D721Med (cell line): ENCODE measurements around the gene ADARB2.

Experiments used
- DNase-seq: peaks from one replicate; pipeline ENCODE4 v3.0.0; 2011; ENCODE audit warnings: low spot score; ENCODE audit not compliant: insufficient read length
- FAIRE-seq: peaks from 2 replicates; lab custom pipeline; 2011; peaks lifted over from hg19 to GRCh38; lab: Jason Lieb, UNC
- TF ChIP-seq, protein P1 (sequence below): IDR thresholded peaks from 2 replicates; pipeline ENCODE4 v1.5.1; 2012; ENCODE audit warnings: mild to moderate bottlenecking, control low read depth; ENCODE audit not compliant: insufficient read depth; ENCODE audit errors: missing control alignments

The ADARB2 gene

DNA sequence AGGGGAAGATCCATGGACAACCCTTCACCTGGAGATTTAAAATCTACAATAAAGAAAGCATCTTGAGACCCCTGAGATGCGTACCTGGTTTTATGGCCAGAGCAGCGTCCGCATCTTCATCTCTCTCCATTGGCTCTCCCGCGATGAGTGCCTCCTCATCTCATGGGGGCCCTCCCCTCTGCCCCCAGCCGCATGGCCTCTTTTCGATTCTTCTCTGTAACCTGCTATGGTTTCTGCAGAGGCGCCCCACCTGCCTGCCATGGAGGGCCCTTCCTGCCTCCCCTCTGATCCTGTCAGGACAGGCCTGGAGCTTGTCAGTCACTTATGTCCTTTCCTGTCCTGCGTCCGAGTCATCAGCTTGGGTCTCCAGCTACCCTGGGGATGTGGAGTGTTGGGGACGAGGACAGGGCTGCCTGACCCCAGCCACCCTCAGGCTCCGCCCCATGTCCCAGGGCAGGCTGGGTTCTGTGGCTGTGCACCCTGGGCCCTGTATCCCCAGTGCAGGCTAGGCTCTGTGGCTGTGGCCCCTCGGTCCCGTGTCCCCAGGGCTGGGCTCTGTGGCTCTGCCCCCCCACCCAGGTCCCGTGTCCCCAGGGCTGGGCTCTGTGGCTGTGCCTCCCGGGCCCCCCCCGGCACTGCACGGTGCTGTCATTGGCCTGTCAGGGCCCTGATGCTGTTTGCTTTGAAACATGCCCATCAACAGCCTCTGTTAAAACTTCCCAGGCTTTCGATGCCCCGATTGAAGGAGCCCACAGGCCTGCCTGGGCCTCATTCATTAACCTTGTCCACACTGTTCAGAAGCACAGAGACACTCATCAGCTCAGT is 581.3 kb downstream of the ADARB2 start:
- no peak for FAIRE-seq
- DNase-seq = no peak
- TF ChIP-seq, protein P1, sequence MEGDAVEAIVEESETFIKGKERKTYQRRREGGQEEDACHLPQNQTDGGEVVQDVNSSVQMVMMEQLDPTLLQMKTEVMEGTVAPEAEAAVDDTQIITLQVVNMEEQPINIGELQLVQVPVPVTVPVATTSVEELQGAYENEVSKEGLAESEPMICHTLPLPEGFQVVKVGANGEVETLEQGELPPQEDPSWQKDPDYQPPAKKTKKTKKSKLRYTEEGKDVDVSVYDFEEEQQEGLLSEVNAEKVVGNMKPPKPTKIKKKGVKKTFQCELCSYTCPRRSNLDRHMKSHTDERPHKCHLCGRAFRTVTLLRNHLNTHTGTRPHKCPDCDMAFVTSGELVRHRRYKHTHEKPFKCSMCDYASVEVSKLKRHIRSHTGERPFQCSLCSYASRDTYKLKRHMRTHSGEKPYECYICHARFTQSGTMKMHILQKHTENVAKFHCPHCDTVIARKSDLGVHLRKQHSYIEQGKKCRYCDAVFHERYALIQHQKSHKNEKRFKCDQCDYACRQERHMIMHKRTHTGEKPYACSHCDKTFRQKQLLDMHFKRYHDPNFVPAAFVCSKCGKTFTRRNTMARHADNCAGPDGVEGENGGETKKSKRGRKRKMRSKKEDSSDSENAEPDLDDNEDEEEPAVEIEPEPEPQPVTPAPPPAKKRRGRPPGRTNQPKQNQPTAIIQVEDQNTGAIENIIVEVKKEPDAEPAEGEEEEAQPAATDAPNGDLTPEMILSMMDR = no peak

DNA sequence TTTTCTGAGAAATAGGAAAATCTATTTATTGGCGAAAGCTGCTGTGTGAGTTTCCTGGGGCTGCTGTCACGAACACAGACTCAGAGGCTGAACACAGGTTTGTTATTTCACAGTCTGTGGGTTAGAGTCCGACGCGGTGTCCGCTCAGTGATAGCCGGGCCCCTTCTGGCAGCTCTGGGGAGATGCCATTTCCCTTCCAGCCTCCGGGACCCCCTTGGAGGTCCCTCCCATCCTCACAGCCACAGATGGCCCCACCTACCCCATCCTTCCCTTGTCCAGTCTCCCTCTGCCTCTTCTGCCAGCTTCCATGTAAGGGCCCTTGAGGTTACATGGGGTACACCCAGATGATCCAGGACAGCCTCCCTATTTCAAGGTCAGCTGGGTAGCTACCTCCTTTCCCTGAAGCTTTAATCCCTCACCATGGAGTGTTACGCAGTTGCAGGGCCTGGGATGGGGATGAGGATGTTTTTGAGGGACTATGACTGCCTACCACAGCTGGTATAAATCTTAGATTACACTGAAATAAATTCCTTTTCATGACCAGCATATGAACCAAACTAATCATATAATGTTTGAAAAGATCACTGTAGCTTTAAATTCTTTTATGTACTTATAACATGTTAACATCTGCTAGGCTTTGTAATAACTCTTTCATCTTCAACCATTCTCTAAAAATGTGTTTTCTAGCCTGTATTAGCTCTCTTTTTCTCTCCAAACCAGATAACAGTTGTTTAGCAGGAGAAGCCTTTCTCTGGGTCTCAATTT is 582.6 kb downstream of the ADARB2 start:
- TF ChIP-seq, protein P1 = no peak
- FAIRE-seq = no peak
- DNase-seq = no peak

DNA sequence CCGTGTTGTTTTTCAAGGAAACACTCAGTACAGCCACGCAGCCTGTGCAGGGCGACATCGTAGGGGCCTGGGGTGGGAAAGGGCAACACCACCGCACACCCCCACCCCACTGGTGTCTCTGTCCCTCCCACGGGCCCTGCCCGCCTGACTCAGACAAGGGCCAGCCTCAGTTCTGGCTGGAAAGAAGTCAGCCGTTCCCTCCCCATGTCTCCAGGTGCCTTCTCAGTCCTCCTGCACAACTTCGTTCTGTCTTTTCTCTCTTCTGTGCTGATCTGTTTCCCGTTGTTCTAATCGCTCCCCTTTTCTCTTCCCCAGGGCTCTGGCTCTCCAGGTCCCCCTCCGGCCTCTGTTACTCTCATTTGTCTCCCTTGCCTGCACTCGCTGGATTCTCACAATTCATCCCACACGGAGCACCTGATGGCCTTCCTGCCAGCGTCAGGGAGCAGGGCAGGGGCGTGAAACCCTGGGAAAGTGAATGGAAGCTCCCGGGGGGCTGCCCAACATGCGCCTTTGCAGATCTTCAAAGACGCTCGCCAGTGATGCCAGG is 583.4 kb downstream of the ADARB2 start:
- DNase-seq = no peak
- FAIRE-seq = no peak
- TF ChIP-seq, protein P1 = no peak

DNA sequence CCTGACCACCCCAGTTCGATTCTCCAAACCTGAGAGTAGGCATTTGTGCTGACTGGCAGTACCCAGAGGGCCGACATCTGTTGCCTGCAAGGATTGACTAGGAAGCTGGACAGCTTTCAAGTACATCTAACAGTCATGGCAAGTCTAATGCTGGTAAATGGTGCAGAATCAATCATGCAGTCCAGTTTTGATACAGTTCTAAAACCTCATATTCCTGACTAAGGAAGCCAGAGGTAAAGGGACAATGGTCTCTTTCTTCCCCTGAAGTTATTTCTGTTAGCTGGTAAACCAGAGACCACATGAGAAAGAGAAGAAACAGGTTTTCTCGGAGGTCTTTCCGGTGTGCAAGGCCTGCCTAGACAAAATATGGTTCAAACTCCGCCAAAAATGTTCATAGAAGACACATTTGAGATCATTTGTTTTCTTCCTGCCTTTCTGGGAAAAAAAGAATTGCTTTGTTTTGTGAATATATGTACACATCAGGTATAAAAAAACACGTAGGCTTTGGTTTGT is 584.0 kb downstream of the ADARB2 start:
- DNase-seq (no peak), FAIRE-seq (no peak)
- TF ChIP-seq, protein P1 = no peak

DNA sequence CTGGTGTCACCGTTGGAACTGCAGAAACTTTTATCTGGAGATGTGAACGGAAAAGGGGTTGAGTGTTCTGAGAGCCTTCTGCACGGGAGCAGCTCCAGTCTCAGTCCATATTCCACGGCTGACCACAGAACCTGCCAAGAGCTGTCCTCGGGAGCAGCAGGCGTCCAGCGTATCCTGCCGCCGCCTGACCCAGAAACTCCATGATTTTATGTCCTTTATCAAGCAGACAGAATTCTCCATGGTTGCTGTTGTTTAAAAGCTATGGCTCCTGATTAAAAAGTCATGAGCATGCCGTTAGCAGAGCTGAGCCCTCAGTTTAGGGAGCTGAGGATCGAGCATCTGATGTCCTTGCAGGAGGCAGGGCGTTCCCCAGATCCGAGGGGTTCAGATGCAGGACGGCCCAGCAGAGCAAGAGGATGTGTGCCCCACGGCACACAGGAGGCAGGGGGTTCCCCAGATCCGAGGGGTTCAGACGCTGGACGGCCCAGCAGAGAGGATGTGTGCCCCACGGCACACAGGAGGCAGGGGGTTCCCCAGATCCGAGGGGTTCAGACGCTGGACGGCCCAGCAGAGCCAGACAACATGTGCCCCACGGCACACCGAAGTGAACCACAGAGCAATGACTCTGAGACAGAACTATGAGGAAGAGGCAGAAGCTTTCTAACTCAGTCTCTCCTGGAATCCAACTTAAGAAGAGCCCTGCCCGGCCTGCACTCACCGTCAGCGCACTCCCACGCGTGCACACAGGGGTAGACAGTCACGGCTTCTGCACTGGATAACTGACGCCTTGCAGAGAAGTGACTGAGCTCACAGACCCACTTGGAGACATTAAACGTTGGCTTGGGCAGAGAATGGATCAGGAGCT is 584.7 kb downstream of the ADARB2 start:
- no peak for FAIRE-seq
- DNase-seq = no peak
- TF ChIP-seq, protein P1 = no peak
